CD14-positive monocyte (primary cell): ENCODE measurements around the gene CDKN1C. TPM values are rescaled to one million over a fixed set of nuclear protein-coding genes. Genes with fewer than 3 reads are reported as not detected.

Experiments used
- DNase-seq, 3 donors: peaks; one replicate each; pipeline ENCODE4 v3.0.0-alpha.2; 2011 to 2022
- H2AFZ ChIP-seq: 2 replicates; pipeline ENCODE4 v1.6.0; 2012; ENCODE audit warnings: mild to moderate bottlenecking, low read depth, low read length, inconsistent platforms; ENCODE audit not compliant: insufficient read depth, poor library complexity, severe bottlenecking
- H3K27ac ChIP-seq, 2 donors: 1 replicate in 1 of 2; 2 replicates in 1 of 2; pipeline ENCODE4 v1.5.1; 2012 to 2013; ENCODE audit warnings: low read length in 2 of 2, control low read depth in 1 of 2, inconsistent platforms in 1 of 2, low read depth in 1 of 2, mild to moderate bottlenecking in 1 of 2
- H3K27me3 ChIP-seq, 2 donors: one replicate each; pipeline versions ENCODE4 v1.6.0 to v1.6.1; 2011 to 2013; ENCODE audit warnings: low read length in 2 of 2; ENCODE audit not compliant: control insufficient read depth in 2 of 2, insufficient read depth in 2 of 2
- H3K36me3 ChIP-seq, 2 donors: replicated peaks in 1 of 2; 1 replicate in 1 of 2; 2 replicates in 1 of 2; pipeline versions ENCODE4 v1.5.1 to v1.6.1; 2012 to 2013; ENCODE audit warnings: low read length in 2 of 2, control low read depth in 1 of 2, inconsistent platforms in 1 of 2, mild to moderate bottlenecking in 1 of 2; ENCODE audit not compliant: insufficient read depth in 2 of 2, control insufficient read depth in 1 of 2
- H3K4me1 ChIP-seq, 2 donors: 1 replicate in 1 of 2; 2 replicates in 1 of 2; pipeline versions ENCODE4 v1.5.1 to v1.6.1; 2012 to 2013; ENCODE audit warnings: low read length in 2 of 2, control low read depth in 1 of 2, inconsistent platforms in 1 of 2, mild to moderate bottlenecking in 1 of 2, moderate library complexity in 1 of 2; ENCODE audit not compliant: insufficient read depth in 2 of 2, control insufficient read depth in 1 of 2
- H3K4me2 ChIP-seq: replicated peaks from 2 replicates; pipeline ENCODE3; 2012; ENCODE audit warnings: low read length, moderate library complexity, mild to moderate bottlenecking; ENCODE audit not compliant: poor library complexity, severe bottlenecking; ENCODE audit errors: extremely low read depth
- H3K4me3 ChIP-seq, 3 experiments: fragments of 200-600 bp in 1 of 3; sonication (generic) in 1 of 3; replicated peaks in 1 of 3; 1 replicate in 2 of 3; 2 replicates in 1 of 3; pipeline ENCODE4 v1.5.1; 2011 to 2013; ENCODE audit warnings: low read length in 3 of 3, mild to moderate bottlenecking in 3 of 3, control low read depth in 2 of 3, low read depth in 2 of 3, inconsistent platforms in 1 of 3, moderate library complexity in 1 of 3
- H3K79me2 ChIP-seq: 2 replicates; pipeline ENCODE4 v1.6.0; 2012; ENCODE audit warnings: mild to moderate bottlenecking, control low read depth, inconsistent platforms, low read length, moderate library complexity; ENCODE audit not compliant: insufficient read depth
- H3K9ac ChIP-seq: 2 replicates; pipeline ENCODE4 v1.6.0; 2017; ENCODE audit warnings: low read length, mild to moderate bottlenecking; ENCODE audit not compliant: insufficient read depth, poor library complexity, severe bottlenecking
- H3K9me3 ChIP-seq, 2 donors: replicated peaks in 1 of 2; 1 replicate in 1 of 2; 2 replicates in 1 of 2; pipeline versions ENCODE4 v1.5.1 to v1.6.1; 2012 to 2013; ENCODE audit warnings: low read length in 2 of 2, control low read depth in 1 of 2; ENCODE audit not compliant: control insufficient read depth in 1 of 2, insufficient read depth in 1 of 2
- H4K20me1 ChIP-seq: 2 replicates; pipeline ENCODE4 v1.6.0; 2012; ENCODE audit warnings: mild to moderate bottlenecking, low read length, control low read depth, moderate library complexity; ENCODE audit not compliant: insufficient read depth
- H3K27ac Mint-ChIP-seq, 7 donors: one replicate each; pipeline ENCODE4 v1.8.0; 2020; ENCODE audit warnings: mild to moderate bottlenecking in 7 of 7, mixed read lengths in 7 of 7, moderate library complexity in 6 of 7, inconsistent platforms in 2 of 7
- H3K27me3 Mint-ChIP-seq, 3 donors: one replicate each; pipeline ENCODE4 v1.8.0; 2021 to 2022; ENCODE audit warnings: low read depth in 3 of 3, mild to moderate bottlenecking in 3 of 3, mixed read lengths in 3 of 3, moderate library complexity in 3 of 3, inconsistent platforms in 1 of 3
- H3K36me3 Mint-ChIP-seq, 2 donors: one replicate each; pipeline ENCODE4 v1.8.0; 2020; ENCODE audit warnings: mixed read lengths in 2 of 2, inconsistent platforms in 1 of 2, mild to moderate bottlenecking in 1 of 2
- H3K4me1 Mint-ChIP-seq: one replicate; pipeline ENCODE4 v1.8.0; 2020; ENCODE audit warnings: mild to moderate bottlenecking, mixed read lengths
- H3K4me3 Mint-ChIP-seq, 2 donors: one replicate each; pipeline ENCODE4 v1.8.0; 2020; ENCODE audit warnings: mild to moderate bottlenecking in 2 of 2, mixed read lengths in 2 of 2, moderate library complexity in 1 of 2
- H3K9me3 Mint-ChIP-seq, 7 donors: one replicate each; pipeline ENCODE4 v1.8.0; 2020 to 2022; ENCODE audit warnings: mixed read lengths in 7 of 7, mild to moderate bottlenecking in 6 of 7, moderate library complexity in 6 of 7, inconsistent platforms in 2 of 7
- WGBS: methylation state at CpG from one replicate; pipeline ENCODE4 v1.1.5; 2013; ENCODE audit warnings: missing lambda C conversion rate; ENCODE audit not compliant: insufficient coverage; 5-methylcytosine and 5-hydroxymethylcytosine counted together
- intact Hi-C, 2 donors: fragments of 100-400 bp; cut with micrococcal nuclease; formaldehyde crosslinking; loops; one replicate each; pipeline versions ENCODE4 v1.15.0 to v1.15.1; 2023
- polyA plus RNA-seq, 3 donors: library from polyadenylated mRNA; depleted of rRNA in 1 of 3; unstranded in 2 of 3; stranded (reverse) in 1 of 3; fragments of 300-500 nt in 2 of 3; fragments of >200 nt in 1 of 3; fragmentation: Illumina TruSeq in 2 of 3; gene quantifications; 1 replicate in 2 of 3; 2 replicates in 1 of 3; pipeline ENCODE4 v1.2.3, GENCODE V29; 2012 to 2021
- TF ChIP-seq, protein P1 (sequence below): fragments of 200-600 bp; IDR thresholded peaks from one replicate; pipeline ENCODE4 v1.8.0; 2022; ENCODE audit warnings: antibody characterized with exemption, mild to moderate bottlenecking

The CDKN1C gene
- polyA plus RNA-seq, 3 donors: 3.2 to 36.4 (median 4.7) TPM

DNA sequence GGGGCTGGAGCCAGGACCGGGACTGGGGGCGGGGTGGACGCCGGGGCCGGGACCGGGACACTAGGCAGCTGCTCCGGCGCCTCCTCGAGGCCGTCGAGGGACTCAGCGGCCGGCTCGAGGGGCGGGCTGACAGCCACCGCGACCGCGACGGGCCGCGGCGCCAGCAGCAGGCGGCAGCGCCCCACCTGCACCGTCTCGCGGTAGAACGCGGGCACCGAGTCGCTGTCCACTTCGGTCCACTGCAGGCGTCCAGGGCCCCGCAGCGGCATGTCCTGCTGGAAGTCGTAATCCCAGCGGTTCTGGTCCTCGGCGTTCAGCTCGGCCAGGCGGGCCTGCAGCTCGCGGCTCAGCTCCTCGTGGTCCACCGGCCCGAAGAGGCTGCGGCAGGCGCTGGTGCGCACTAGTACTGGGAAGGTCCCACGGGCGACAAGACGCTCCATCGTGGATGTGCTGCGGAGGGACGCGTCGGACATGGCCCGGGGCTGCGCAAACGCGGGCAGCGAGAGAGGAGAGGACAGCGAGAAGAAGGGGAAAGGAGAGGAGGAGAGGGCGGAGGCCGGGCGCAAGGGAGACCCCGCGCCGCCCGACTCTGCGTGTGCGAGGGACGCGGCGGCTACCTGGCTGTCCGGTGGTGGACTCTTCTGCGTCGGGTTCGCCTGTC is 428 bp downstream of the CDKN1C start:
- intact Hi-C loops: loop anchor here in 1 of 2 donors (2.0 to 10.0 kb wide), 3 partner anchors 190 to 580 kb away; partner anchors contain the start of genes C11orf21, KCNQ1OT1 and TSPAN32
- H3K27ac Mint-ChIP-seq: peak overlapping the region in 5 of 7 donors; percentile 24 to 82 (median 79)
- Histone ChIP-seq H3K27ac (no peak overlapping the region), H4K20me1 (peaks cover 4% of the 10 kb centered on the region), H2AFZ (peak overlapping the region; percentile 89), H3K36me3 (no peaks in the 10 kb centered on the region), H3K4me1 (peaks cover 14 to 28% of the 10 kb centered on the region in 2 donors), H3K27me3 (peaks cover 11 to 48% of the 10 kb centered on the region in 2 donors), H3K4me3 (peak overlapping the region; percentile 59 to 89 (median 69)), H3K4me2 (peak overlapping the region; percentile 92), H3K9ac (peak overlapping the region; percentile 38), H3K9me3 (no peaks in the 10 kb centered on the region), H3K79me2 (no peaks in the 10 kb centered on the region)
- DNase-seq: peak in 2 of 3 donors; percentile 50 to 51
- WGBS: under 1% methylated on average over 80 of the region's 80 CpGs
- TF ChIP-seq, protein P1, sequence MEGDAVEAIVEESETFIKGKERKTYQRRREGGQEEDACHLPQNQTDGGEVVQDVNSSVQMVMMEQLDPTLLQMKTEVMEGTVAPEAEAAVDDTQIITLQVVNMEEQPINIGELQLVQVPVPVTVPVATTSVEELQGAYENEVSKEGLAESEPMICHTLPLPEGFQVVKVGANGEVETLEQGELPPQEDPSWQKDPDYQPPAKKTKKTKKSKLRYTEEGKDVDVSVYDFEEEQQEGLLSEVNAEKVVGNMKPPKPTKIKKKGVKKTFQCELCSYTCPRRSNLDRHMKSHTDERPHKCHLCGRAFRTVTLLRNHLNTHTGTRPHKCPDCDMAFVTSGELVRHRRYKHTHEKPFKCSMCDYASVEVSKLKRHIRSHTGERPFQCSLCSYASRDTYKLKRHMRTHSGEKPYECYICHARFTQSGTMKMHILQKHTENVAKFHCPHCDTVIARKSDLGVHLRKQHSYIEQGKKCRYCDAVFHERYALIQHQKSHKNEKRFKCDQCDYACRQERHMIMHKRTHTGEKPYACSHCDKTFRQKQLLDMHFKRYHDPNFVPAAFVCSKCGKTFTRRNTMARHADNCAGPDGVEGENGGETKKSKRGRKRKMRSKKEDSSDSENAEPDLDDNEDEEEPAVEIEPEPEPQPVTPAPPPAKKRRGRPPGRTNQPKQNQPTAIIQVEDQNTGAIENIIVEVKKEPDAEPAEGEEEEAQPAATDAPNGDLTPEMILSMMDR: peak; percentile 52
- H3K9me3 Mint-ChIP-seq: peaks cover 0 to 10% (median 2%) of the 10 kb centered on the region in 7 donors
- peak overlapping the region; percentile 92 to 97 for H3K4me3 Mint-ChIP-seq
- H3K27me3 Mint-ChIP-seq: peaks cover 40 to 65% (median 43%) of the 10 kb centered on the region in 3 donors
- H3K36me3 Mint-ChIP-seq: peaks cover 0 to 11% of the 10 kb centered on the region in 2 donors
- peaks cover 16% of the 10 kb centered on the region for H3K4me1 Mint-ChIP-seq

- under 1% methylated on average over 114 of the region's 119 CpGs for WGBS
- TF ChIP-seq, protein P1: no peak
- intact Hi-C loops: loop anchor here in 1 of 2 donors (2.0 to 10.0 kb wide), 3 partner anchors 189 to 579 kb away; partner anchors contain the start of genes C11orf21, KCNQ1OT1 and TSPAN32
- Histone ChIP-seq H3K4me3 (peak overlapping the region; percentile 23 to 77 (median 34)), H3K36me3 (no peaks in the 10 kb centered on the region), H3K27ac (no peak overlapping the region), H3K4me1 (peaks cover 14 to 28% of the 10 kb centered on the region in 2 donors), H3K27me3 (peaks cover 11 to 48% of the 10 kb centered on the region in 2 donors), H3K79me2 (no peaks in the 10 kb centered on the region), H3K4me2 (peak overlapping the region; percentile 92), H4K20me1 (peaks cover 4% of the 10 kb centered on the region), H2AFZ (peak overlapping the region; percentile 75), H3K9ac (peak overlapping the region; percentile 59), H3K9me3 (peaks cover 0 to 1% of the 10 kb centered on the region in 2 donors)
- Mint-ChIP-seq H3K27me3 (peaks cover 41 to 64% (median 45%) of the 10 kb centered on the region in 3 donors), H3K4me1 (peaks cover 16% of the 10 kb centered on the region), H3K36me3 (peaks cover 0 to 11% of the 10 kb centered on the region in 2 donors), H3K9me3 (peaks cover 0 to 10% (median 3%) of the 10 kb centered on the region in 7 donors), H3K27ac (no peak overlapping the region), H3K4me3 (peak overlapping the region; percentile 71 to 89)
- DNase-seq: no peak
Observed at GRCh38 chr11:2883979-2884815, 1.4 kb downstream of the CDKN1C start.
